CD14-positive monocyte (primary cell): Measurements from ENCODE around the gene PLCG1. TPM values are rescaled to one million over a fixed set of nuclear protein-coding genes. Genes with fewer than 3 reads are reported as not detected.

ENCODE experiments used
- DNase-seq, 3 donors: peaks; one replicate each; pipeline ENCODE4 v3.0.0-alpha.2; 2011 to 2022
- H2AFZ ChIP-seq: 2 replicates; pipeline ENCODE4 v1.6.0; 2012; ENCODE audit warnings: mild to moderate bottlenecking, low read depth, low read length, inconsistent platforms; ENCODE audit not compliant: insufficient read depth, poor library complexity, severe bottlenecking
- H3K27ac ChIP-seq, 2 donors: 1 replicate in 1 of 2; 2 replicates in 1 of 2; pipeline ENCODE4 v1.5.1; 2012 to 2013; ENCODE audit warnings: low read length in 2 of 2, control low read depth in 1 of 2, inconsistent platforms in 1 of 2, low read depth in 1 of 2, mild to moderate bottlenecking in 1 of 2
- H3K27me3 ChIP-seq, 2 donors: one replicate each; pipeline versions ENCODE4 v1.6.0 to v1.6.1; 2011 to 2013; ENCODE audit warnings: low read length in 2 of 2; ENCODE audit not compliant: control insufficient read depth in 2 of 2, insufficient read depth in 2 of 2
- H3K36me3 ChIP-seq, 2 donors: replicated peaks in 1 of 2; 1 replicate in 1 of 2; 2 replicates in 1 of 2; pipeline versions ENCODE4 v1.5.1 to v1.6.1; 2012 to 2013; ENCODE audit warnings: low read length in 2 of 2, control low read depth in 1 of 2, inconsistent platforms in 1 of 2, mild to moderate bottlenecking in 1 of 2; ENCODE audit not compliant: insufficient read depth in 2 of 2, control insufficient read depth in 1 of 2
- H3K4me1 ChIP-seq, 2 donors: 1 replicate in 1 of 2; 2 replicates in 1 of 2; pipeline versions ENCODE4 v1.5.1 to v1.6.1; 2012 to 2013; ENCODE audit warnings: low read length in 2 of 2, control low read depth in 1 of 2, inconsistent platforms in 1 of 2, mild to moderate bottlenecking in 1 of 2, moderate library complexity in 1 of 2; ENCODE audit not compliant: insufficient read depth in 2 of 2, control insufficient read depth in 1 of 2
- H3K4me2 ChIP-seq: replicated peaks from 2 replicates; pipeline ENCODE3; 2012; ENCODE audit warnings: low read length, moderate library complexity, mild to moderate bottlenecking; ENCODE audit not compliant: poor library complexity, severe bottlenecking; ENCODE audit errors: extremely low read depth
- H3K4me3 ChIP-seq, 3 experiments: fragments of 200-600 bp in 1 of 3; sonication (generic) in 1 of 3; replicated peaks in 1 of 3; 1 replicate in 2 of 3; 2 replicates in 1 of 3; pipeline ENCODE4 v1.5.1; 2011 to 2013; ENCODE audit warnings: low read length in 3 of 3, mild to moderate bottlenecking in 3 of 3, control low read depth in 2 of 3, low read depth in 2 of 3, inconsistent platforms in 1 of 3, moderate library complexity in 1 of 3
- H3K79me2 ChIP-seq: 2 replicates; pipeline ENCODE4 v1.6.0; 2012; ENCODE audit warnings: mild to moderate bottlenecking, control low read depth, inconsistent platforms, low read length, moderate library complexity; ENCODE audit not compliant: insufficient read depth
- H3K9ac ChIP-seq: 2 replicates; pipeline ENCODE4 v1.6.0; 2017; ENCODE audit warnings: low read length, mild to moderate bottlenecking; ENCODE audit not compliant: insufficient read depth, poor library complexity, severe bottlenecking
- H3K9me3 ChIP-seq, 2 donors: replicated peaks in 1 of 2; 1 replicate in 1 of 2; 2 replicates in 1 of 2; pipeline versions ENCODE4 v1.5.1 to v1.6.1; 2012 to 2013; ENCODE audit warnings: low read length in 2 of 2, control low read depth in 1 of 2; ENCODE audit not compliant: control insufficient read depth in 1 of 2, insufficient read depth in 1 of 2
- H4K20me1 ChIP-seq: 2 replicates; pipeline ENCODE4 v1.6.0; 2012; ENCODE audit warnings: mild to moderate bottlenecking, low read length, control low read depth, moderate library complexity; ENCODE audit not compliant: insufficient read depth
- H3K27ac Mint-ChIP-seq, 7 donors: one replicate each; pipeline ENCODE4 v1.8.0; 2020; ENCODE audit warnings: mild to moderate bottlenecking in 7 of 7, mixed read lengths in 7 of 7, moderate library complexity in 6 of 7, inconsistent platforms in 2 of 7
- H3K27me3 Mint-ChIP-seq, 3 donors: one replicate each; pipeline ENCODE4 v1.8.0; 2021 to 2022; ENCODE audit warnings: low read depth in 3 of 3, mild to moderate bottlenecking in 3 of 3, mixed read lengths in 3 of 3, moderate library complexity in 3 of 3, inconsistent platforms in 1 of 3
- H3K36me3 Mint-ChIP-seq, 2 donors: one replicate each; pipeline ENCODE4 v1.8.0; 2020; ENCODE audit warnings: mixed read lengths in 2 of 2, inconsistent platforms in 1 of 2, mild to moderate bottlenecking in 1 of 2
- H3K4me1 Mint-ChIP-seq: one replicate; pipeline ENCODE4 v1.8.0; 2020; ENCODE audit warnings: mild to moderate bottlenecking, mixed read lengths
- H3K4me3 Mint-ChIP-seq, 2 donors: one replicate each; pipeline ENCODE4 v1.8.0; 2020; ENCODE audit warnings: mild to moderate bottlenecking in 2 of 2, mixed read lengths in 2 of 2, moderate library complexity in 1 of 2
- H3K9me3 Mint-ChIP-seq, 7 donors: one replicate each; pipeline ENCODE4 v1.8.0; 2020 to 2022; ENCODE audit warnings: mixed read lengths in 7 of 7, mild to moderate bottlenecking in 6 of 7, moderate library complexity in 6 of 7, inconsistent platforms in 2 of 7
- WGBS: methylation state at CpG from one replicate; pipeline ENCODE4 v1.1.5; 2013; ENCODE audit warnings: missing lambda C conversion rate; ENCODE audit not compliant: insufficient coverage; 5-methylcytosine and 5-hydroxymethylcytosine counted together
- intact Hi-C, 2 donors: fragments of 100-400 bp; cut with micrococcal nuclease; formaldehyde crosslinking; loops; one replicate each; pipeline versions ENCODE4 v1.15.0 to v1.15.1; 2023
- polyA plus RNA-seq, 3 donors: library from polyadenylated mRNA; depleted of rRNA in 1 of 3; unstranded in 2 of 3; stranded (reverse) in 1 of 3; fragments of 300-500 nt in 2 of 3; fragments of >200 nt in 1 of 3; fragmentation: Illumina TruSeq in 2 of 3; gene quantifications; 1 replicate in 2 of 3; 2 replicates in 1 of 3; pipeline ENCODE4 v1.2.3, GENCODE V29; 2012 to 2021
- TF ChIP-seq, protein P1 (sequence below): fragments of 200-600 bp; IDR thresholded peaks from one replicate; pipeline ENCODE4 v1.8.0; 2022; ENCODE audit warnings: antibody characterized with exemption, mild to moderate bottlenecking

PLCG1 gene
- polyA plus RNA-seq, 3 donors: 0.33 to 3.8 (median 1.0) TPM

DNA sequence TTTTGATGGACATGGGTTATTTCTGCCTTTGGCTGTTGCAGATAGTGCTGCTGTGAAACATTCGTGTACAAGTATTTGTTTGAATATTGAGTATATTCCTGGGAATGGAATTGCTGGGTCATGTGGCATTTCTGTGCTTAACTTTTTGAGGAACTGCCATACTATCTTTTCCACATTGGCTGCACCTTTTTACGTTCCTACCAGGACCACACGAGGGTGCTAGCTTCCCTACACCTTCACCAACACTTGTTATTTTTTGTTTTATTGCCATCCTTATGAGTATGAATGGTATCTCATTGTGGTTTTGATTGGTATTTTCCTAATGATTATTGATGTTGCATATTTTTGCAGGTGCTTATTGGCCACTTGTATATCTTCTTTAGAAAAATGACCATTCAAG is 47.8 kb upstream of the PLCG1 start:
- H4K20me1 ChIP-seq: peaks cover 22% of the 10 kb centered on the region
- H3K4me2 ChIP-seq: no peak overlapping the region
- intact Hi-C loops: loop anchor here in 1 of 2 donors (5.0 kb wide), 1 partner anchor 37 kb away; no protein-coding TSS in a partner anchor
- no CpG with 5 or more reads among the region's 3 CpGs for WGBS
- TF ChIP-seq, protein P1, sequence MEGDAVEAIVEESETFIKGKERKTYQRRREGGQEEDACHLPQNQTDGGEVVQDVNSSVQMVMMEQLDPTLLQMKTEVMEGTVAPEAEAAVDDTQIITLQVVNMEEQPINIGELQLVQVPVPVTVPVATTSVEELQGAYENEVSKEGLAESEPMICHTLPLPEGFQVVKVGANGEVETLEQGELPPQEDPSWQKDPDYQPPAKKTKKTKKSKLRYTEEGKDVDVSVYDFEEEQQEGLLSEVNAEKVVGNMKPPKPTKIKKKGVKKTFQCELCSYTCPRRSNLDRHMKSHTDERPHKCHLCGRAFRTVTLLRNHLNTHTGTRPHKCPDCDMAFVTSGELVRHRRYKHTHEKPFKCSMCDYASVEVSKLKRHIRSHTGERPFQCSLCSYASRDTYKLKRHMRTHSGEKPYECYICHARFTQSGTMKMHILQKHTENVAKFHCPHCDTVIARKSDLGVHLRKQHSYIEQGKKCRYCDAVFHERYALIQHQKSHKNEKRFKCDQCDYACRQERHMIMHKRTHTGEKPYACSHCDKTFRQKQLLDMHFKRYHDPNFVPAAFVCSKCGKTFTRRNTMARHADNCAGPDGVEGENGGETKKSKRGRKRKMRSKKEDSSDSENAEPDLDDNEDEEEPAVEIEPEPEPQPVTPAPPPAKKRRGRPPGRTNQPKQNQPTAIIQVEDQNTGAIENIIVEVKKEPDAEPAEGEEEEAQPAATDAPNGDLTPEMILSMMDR: no peak
- DNase-seq: no peak
- Mint-ChIP-seq H3K9me3 (no peaks in the 10 kb centered on the region), H3K36me3 (peaks cover 68 to 89% of the 10 kb centered on the region in 2 donors), H3K27me3 (no peaks in the 10 kb centered on the region), H3K27ac (peak overlapping the region in 1 of 7 donors; percentile 57), H3K4me3 (no peak overlapping the region), H3K4me1 (peaks cover 14% of the 10 kb centered on the region)
- H3K9ac ChIP-seq: no peak overlapping the region
- no peaks in the 10 kb centered on the region for H3K79me2 ChIP-seq
- no peak overlapping the region for H3K27ac ChIP-seq
- H3K9me3 ChIP-seq: no peaks in the 10 kb centered on the region
- H3K4me3 ChIP-seq: no peak overlapping the region
- H3K27me3 ChIP-seq: no peaks in the 10 kb centered on the region
- H3K36me3 ChIP-seq: peaks cover 49 to 92% of the 10 kb centered on the region in 2 donors
- H3K4me1 ChIP-seq: peaks cover 11 to 16% of the 10 kb centered on the region in 2 donors
- no peak overlapping the region for H2AFZ ChIP-seq

DNA sequence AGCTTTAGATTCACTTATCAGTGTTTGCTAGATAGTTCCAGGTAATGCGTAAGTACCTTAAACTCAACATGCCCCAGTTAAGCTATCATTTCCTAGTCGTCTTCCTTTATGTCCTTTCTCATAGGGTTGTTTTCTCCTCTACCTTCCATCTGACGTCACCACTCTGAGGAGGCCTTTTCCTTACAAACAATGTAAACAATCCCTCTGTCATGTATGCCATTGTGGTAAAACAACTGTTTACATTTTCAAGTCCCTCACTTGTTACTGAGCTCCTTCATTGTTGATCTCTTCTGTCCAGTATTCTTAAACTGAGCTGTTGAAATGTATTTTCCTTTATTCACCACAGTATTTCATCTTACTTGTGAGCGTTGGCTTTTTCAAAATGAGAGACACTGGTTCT is 45.4 kb upstream of the PLCG1 start:
- Histone ChIP-seq H3K9ac (no peak overlapping the region), H3K79me2 (no peaks in the 10 kb centered on the region), H3K4me2 (no peak overlapping the region), H3K4me1 (peaks cover under 1% of the 10 kb centered on the region in 2 donors), H3K27ac (no peak overlapping the region), H3K27me3 (no peaks in the 10 kb centered on the region), H2AFZ (no peak overlapping the region), H3K4me3 (no peak overlapping the region), H3K9me3 (no peaks in the 10 kb centered on the region), H4K20me1 (peaks cover 27% of the 10 kb centered on the region), H3K36me3 (peaks cover 53 to 90% of the 10 kb centered on the region in 2 donors)
- intact Hi-C loops: loop anchor here in 1 of 2 donors (5.0 to 10.0 kb wide), 2 partner anchors 57 to 100 kb away; no protein-coding TSS in a partner anchor
- DNase-seq: no peak
- Mint-ChIP-seq H3K27ac (no peak overlapping the region), H3K36me3 (peaks cover 73 to 88% of the 10 kb centered on the region in 2 donors), H3K4me1 (no peaks in the 10 kb centered on the region), H3K4me3 (no peak overlapping the region), H3K9me3 (no peaks in the 10 kb centered on the region), H3K27me3 (no peaks in the 10 kb centered on the region)
- TF ChIP-seq, protein P1: no peak
- 83% methylated on average over 1 of the region's 4 CpGs for WGBS
